HepG2 (cell line): ENCODE measurements around the gene ACTN3. TPM values are rescaled to one million over a fixed set of nuclear protein-coding genes. Genes with fewer than 3 reads are reported as not detected.
A peak's percentile ranks its signal among the peaks of the same experiment; 100 is the strongest.

Experiments used
- BCL6 ChIP-seq: IDR thresholded peaks from 2 replicates; pipeline ENCODE4 v1.6.1; 2016; ENCODE audit warnings: missing genetic modification reagents, missing compliant biosample characterization
- DMAP1 ChIP-seq: IDR thresholded peaks from 2 replicates; pipeline ENCODE4 v1.6.1; 2016
- EEA1 ChIP-seq: sonication (generic); formaldehyde crosslinking; IDR thresholded peaks from 2 replicates; pipeline ENCODE4 v1.5.1; 2020; ENCODE audit warnings: mild to moderate bottlenecking, missing genetic modification reagents, borderline replicate concordance
- ERF ChIP-seq: IDR thresholded peaks from 2 replicates; pipeline ENCODE4 v1.6.1; 2018; ENCODE audit warnings: missing biosample characterization, missing genetic modification reagents
- FOXK2 ChIP-seq: fragments of 450-650 bp; IDR thresholded peaks from 2 replicates; pipeline ENCODE4 v1.6.1; 2016
- HOXA9 ChIP-seq: sonication (generic); formaldehyde crosslinking; IDR thresholded peaks from 2 replicates; pipeline ENCODE4 v1.8.1; 2022; ENCODE audit warnings: missing genetic modification reagents, mild to moderate bottlenecking, moderate library complexity, borderline replicate concordance
- MED13 ChIP-seq: sonication (generic); formaldehyde crosslinking; IDR thresholded peaks from 2 replicates; pipeline ENCODE4 v1.5.0; 2020; ENCODE audit warnings: missing genetic modification reagents
- NFYC ChIP-seq: IDR thresholded peaks from 2 replicates; pipeline ENCODE4 v1.6.1; 2016; ENCODE audit warnings: missing genetic modification reagents, missing compliant biosample characterization
- NKX3-1 ChIP-seq: sonication (generic); formaldehyde crosslinking; IDR thresholded peaks from 2 replicates; pipeline ENCODE4 v1.5.0; 2020; ENCODE audit warnings: missing genetic modification reagents
- PAXIP1 ChIP-seq: sonication (generic); formaldehyde crosslinking; conservative IDR thresholded peaks from 2 replicates; pipeline ENCODE4 v1.4.0; 2020; ENCODE audit warnings: mild to moderate bottlenecking, missing genetic modification reagents, moderate library complexity
- RELA ChIP-seq: sonication (generic); formaldehyde crosslinking; IDR thresholded peaks from 2 replicates; pipeline ENCODE4 v1.4.0; 2020; ENCODE audit warnings: missing genetic modification reagents
- RFX3 ChIP-seq: IDR thresholded peaks from 2 replicates; pipeline ENCODE4 v1.6.1; 2016; ENCODE audit warnings: missing biosample characterization, missing genetic modification reagents
- ZBTB20 ChIP-seq: sonication (generic); formaldehyde crosslinking; IDR thresholded peaks from 2 replicates; pipeline ENCODE4 v1.8.1; 2023; ENCODE audit warnings: missing genetic modification reagents, low read depth, mild to moderate bottlenecking, borderline replicate concordance
- ZFP41 ChIP-seq: sonication (generic); formaldehyde crosslinking; IDR thresholded peaks from 2 replicates; pipeline ENCODE4 v1.4.0; 2020; ENCODE audit warnings: mild to moderate bottlenecking, missing genetic modification reagents, borderline replicate concordance
- ZNF317 ChIP-seq: sonication (generic); formaldehyde crosslinking; IDR thresholded peaks from 2 replicates; pipeline ENCODE4 v1.5.0; 2020; ENCODE audit warnings: mild to moderate bottlenecking, missing genetic modification reagents
- ZNF329 ChIP-seq: sonication (generic); formaldehyde crosslinking; IDR thresholded peaks from 2 replicates; pipeline ENCODE4 v1.9.0; 2021; ENCODE audit warnings: low read depth, mild to moderate bottlenecking, missing genetic modification reagents
- ZNF564 ChIP-seq: sonication (generic); formaldehyde crosslinking; IDR thresholded peaks from 2 replicates; pipeline ENCODE4 v1.8.1; 2023; ENCODE audit warnings: mild to moderate bottlenecking, missing genetic modification reagents
- ZNF572 ChIP-seq: sonication (generic); formaldehyde crosslinking; IDR thresholded peaks from 2 replicates; pipeline ENCODE4 v1.5.1; 2020; ENCODE audit warnings: mild to moderate bottlenecking, missing genetic modification reagents
- polyA plus RNA-seq, 8 experiments: library from polyadenylated mRNA; depleted of rRNA in 3 of 8; stranded (reverse) in 7 of 8; unstranded in 1 of 8; fragments of >200 nt; fragmentation: Illumina TruSeq in 4 of 8; extraction: Trizol in 4 of 8; gene quantifications; 2 replicates each; pipeline versions ENCODE4 v1.2.1 to v1.2.3, GENCODE V29; 2011 to 2016; ENCODE audit warnings: low read depth in 4 of 8, missing spikeins in 1 of 8, mixed read lengths in 1 of 8; ENCODE audit not compliant: insufficient read depth in 1 of 8
- total RNA-seq, 5 experiments: library from RNA; depleted of rRNA; stranded (reverse); fragments of >200 nt; fragmentation: Illumina TruSeq; extraction: Trizol; gene quantifications; 2 replicates each; pipeline ENCODE4 v1.2.3, GENCODE V29; 2016; ENCODE audit warnings: low read depth in 1 of 5
- TF ChIP-seq, protein P1 (sequence below): sonication (generic); formaldehyde crosslinking; IDR thresholded peaks from 2 replicates; pipeline ENCODE4 v1.5.0; 2020; ENCODE audit warnings: mild to moderate bottlenecking, missing genetic modification reagents
- TF ChIP-seq, protein P2 (sequence below): IDR thresholded peaks from 2 replicates; pipeline ENCODE4 v1.6.1; 2016; ENCODE audit warnings: low read depth
- TF ChIP-seq, protein P3 (sequence below): sonication (generic); formaldehyde crosslinking; IDR thresholded peaks from 2 replicates; pipeline ENCODE4 v1.8.1; 2023; ENCODE audit warnings: mild to moderate bottlenecking, inconsistent platforms, moderate library complexity, missing genetic modification reagents, borderline replicate concordance

The ACTN3 gene
- total and polyA plus RNA-seq, 2 of the 13 experiments (the other 11 are each of a cell fraction or from before 2014, with no cell fraction given), result 0.04 to 0.09 TPM

- TF ChIP-seq NFYC (peak; percentile 62), NKX3-1 (CRISPR knock-in tag) (peak; percentile 44; the same call in 1 of the 2 replicates), MED13 (peak; percentile 83; the same call in 1 of the 2 replicates), ZNF329 (no peak; the same call in 1 of the 2 replicates), ZFP41 (CRISPR knock-in tag) (0 out of 2 replicates have a peak, but pooled peaks have one; percentile 30), RFX3 (peak; percentile 85), ZNF564 (CRISPR knock-in tag) (no peak; the same call in 1 of the 2 replicates), RELA (0 out of 2 replicates have a peak, but pooled peaks have one; percentile 53), BCL6 (CRISPR knock-in tag) (peak; percentile 77), FOXK2 (no peak), ZBTB20 (CRISPR knock-in tag) (0 out of 2 replicates have a peak, but pooled peaks have one; percentile 2), ZNF572 (CRISPR knock-in tag) (no peak), PAXIP1 (CRISPR knock-in tag) (peak; percentile 71), HOXA9 (CRISPR knock-in tag) (no peak), EEA1 (peak; percentile 73; the same call in 1 of the 2 replicates), ERF (CRISPR knock-in tag) (no peak), ZNF317 (CRISPR knock-in tag) (peak; percentile 93), DMAP1 (CRISPR knock-in tag) (peak; percentile 88)
- TF ChIP-seq, protein P1, sequence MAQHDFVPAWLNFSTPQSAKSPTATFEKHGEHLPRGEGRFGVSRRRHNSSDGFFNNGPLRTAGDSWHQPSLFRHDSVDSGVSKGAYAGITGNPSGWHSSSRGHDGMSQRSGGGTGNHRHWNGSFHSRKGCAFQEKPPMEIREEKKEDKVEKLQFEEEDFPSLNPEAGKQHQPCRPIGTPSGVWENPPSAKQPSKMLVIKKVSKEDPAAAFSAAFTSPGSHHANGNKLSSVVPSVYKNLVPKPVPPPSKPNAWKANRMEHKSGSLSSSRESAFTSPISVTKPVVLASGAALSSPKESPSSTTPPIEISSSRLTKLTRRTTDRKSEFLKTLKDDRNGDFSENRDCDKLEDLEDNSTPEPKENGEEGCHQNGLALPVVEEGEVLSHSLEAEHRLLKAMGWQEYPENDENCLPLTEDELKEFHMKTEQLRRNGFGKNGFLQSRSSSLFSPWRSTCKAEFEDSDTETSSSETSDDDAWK (CRISPR knock-in tag), result no peak
- TF ChIP-seq, protein P2, sequence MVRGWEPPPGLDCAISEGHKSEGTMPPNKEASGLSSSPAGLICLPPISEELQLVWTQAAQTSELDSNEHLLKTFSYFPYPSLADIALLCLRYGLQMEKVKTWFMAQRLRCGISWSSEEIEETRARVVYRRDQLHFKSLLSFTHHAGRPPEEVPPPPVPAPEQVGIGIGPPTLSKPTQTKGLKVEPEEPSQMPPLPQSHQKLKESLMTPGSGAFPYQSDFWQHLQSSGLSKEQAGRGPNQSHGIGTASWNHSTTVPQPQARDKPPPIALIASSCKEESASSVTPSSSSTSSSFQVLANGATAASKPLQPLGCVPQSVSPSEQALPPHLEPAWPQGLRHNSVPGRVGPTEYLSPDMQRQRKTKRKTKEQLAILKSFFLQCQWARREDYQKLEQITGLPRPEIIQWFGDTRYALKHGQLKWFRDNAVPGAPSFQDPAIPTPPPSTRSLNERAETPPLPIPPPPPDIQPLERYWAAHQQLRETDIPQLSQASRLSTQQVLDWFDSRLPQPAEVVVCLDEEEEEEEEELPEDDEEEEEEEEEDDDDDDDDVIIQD (CRISPR knock-in tag), result no peak; the same call in 1 of the 2 replicates
- TF ChIP-seq, protein P3, sequence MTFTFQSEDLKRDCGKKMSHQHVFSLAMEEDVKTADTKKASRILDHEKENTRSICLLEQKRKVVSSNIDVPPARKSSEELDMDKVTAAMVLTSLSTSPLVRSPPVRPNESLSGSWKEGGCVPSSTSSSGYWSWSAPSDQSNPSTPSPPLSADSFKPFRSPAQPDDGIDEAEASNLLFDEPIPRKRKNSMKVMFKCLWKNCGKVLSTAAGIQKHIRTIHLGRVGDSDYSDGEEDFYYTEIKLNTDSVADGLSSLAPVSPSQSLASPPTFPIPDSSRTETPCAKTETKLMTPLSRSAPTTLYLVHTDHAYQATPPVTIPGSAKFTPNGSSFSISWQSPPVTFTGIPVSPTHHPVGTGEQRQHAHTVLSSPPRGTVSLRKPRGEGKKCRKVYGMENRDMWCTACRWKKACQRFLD (CRISPR knock-in tag), result peak; percentile 84; the same call in 1 of the 2 replicates
Observed at GRCh38 chr11:66592457-66593302, 46.0 kb downstream of the ACTN3 start, which contains the start of the genes CCDC87 and CCS (continued).
